OCI-LY7 (cell line): ENCODE data around the gene SLC2A8.

ENCODE experiments used
- CTCF ChIP-seq: fragments of 200-600 bp; sonication (generic); conservative IDR thresholded peaks from 2 replicates; pipeline ENCODE4 v1.5.1; 2014; ENCODE audit warnings: mild to moderate bottlenecking, antibody characterized with exemption, low read length, moderate library complexity, mixed read lengths
- EZH2phosphoT487 ChIP-seq: fragments of 200-600 bp; sonication (generic); IDR thresholded peaks from 2 replicates; pipeline ENCODE4 v1.6.1; 2018; ENCODE audit warnings: low read depth, borderline replicate concordance, mild to moderate bottlenecking, mixed run types, antibody characterized with exemption, low read length, moderate library complexity, mixed read lengths

- TF ChIP-seq EZH2phosphoT487, result no peak
- TF ChIP-seq CTCF, result no peak
Observed at GRCh38 chr9:127407492-127407843, 10.5 kb downstream of the SLC2A8 start.
